HepG2 (cell line): Measurements from ENCODE around the gene LCN2. TPM values are rescaled to one million over a fixed set of nuclear protein-coding genes. Genes with fewer than 3 reads are reported as not detected.

Experiments
- CEBPZ ChIP-seq: IDR thresholded peaks from 2 replicates; pipeline ENCODE4 v1.6.1; 2012; ENCODE audit warnings: low read length, improper control_type of control experiment
- CREBL2 ChIP-seq: sonication (generic); formaldehyde crosslinking; IDR thresholded peaks from 2 replicates; pipeline ENCODE4 v1.8.1; 2023; ENCODE audit warnings: missing genetic modification reagents, mild to moderate bottlenecking, borderline replicate concordance
- CSRNP2 ChIP-seq: sonication (generic); formaldehyde crosslinking; conservative IDR thresholded peaks from 2 replicates; pipeline ENCODE4 v1.8.0; 2022; ENCODE audit warnings: low read depth, missing genetic modification reagents
- HIVEP1 ChIP-seq: sonication (generic); formaldehyde crosslinking; IDR thresholded peaks from 2 replicates; pipeline ENCODE4 v1.4.0; 2020; ENCODE audit warnings: mild to moderate bottlenecking, missing genetic modification reagents
- MTERF4 ChIP-seq: sonication (generic); formaldehyde crosslinking; IDR thresholded peaks from 2 replicates; pipeline ENCODE4 v1.8.0; 2023; ENCODE audit warnings: mild to moderate bottlenecking, missing genetic modification reagents
- NKX3-1 ChIP-seq: sonication (generic); formaldehyde crosslinking; IDR thresholded peaks from 2 replicates; pipeline ENCODE4 v1.5.0; 2020; ENCODE audit warnings: missing genetic modification reagents
- NR2C2 ChIP-seq: sonication (generic); formaldehyde crosslinking; IDR thresholded peaks from 2 replicates; pipeline ENCODE4 v1.4.0; 2020; ENCODE audit warnings: missing genetic modification reagents, mild to moderate bottlenecking, moderate library complexity, borderline replicate concordance
- SAP130 ChIP-seq: IDR thresholded peaks from 2 replicates; pipeline ENCODE4 v1.6.1; 2016; ENCODE audit warnings: low read depth
- SMAD3 ChIP-seq: sonication (generic); formaldehyde crosslinking; IDR thresholded peaks from 2 replicates; pipeline ENCODE4 v1.4.0; 2020; ENCODE audit warnings: missing genetic modification reagents
- SP4 ChIP-seq: sonication (generic); formaldehyde crosslinking; IDR thresholded peaks from 2 replicates; pipeline ENCODE4 v1.8.1; 2023; ENCODE audit warnings: mild to moderate bottlenecking, missing genetic modification reagents
- TARDBP ChIP-seq: sonication (generic); formaldehyde crosslinking; IDR thresholded peaks from 2 replicates; pipeline ENCODE4 v1.8.0; 2022; ENCODE audit warnings: mild to moderate bottlenecking, missing genetic modification reagents
- TEAD2 ChIP-seq: sonication (generic); formaldehyde crosslinking; IDR thresholded peaks from 2 replicates; pipeline ENCODE4 v1.9.0; 2021; ENCODE audit warnings: missing genetic modification reagents
- TFE3 ChIP-seq: IDR thresholded peaks from 2 replicates; pipeline ENCODE4 v1.6.1; 2016
- THAP9 ChIP-seq: sonication (generic); formaldehyde crosslinking; IDR thresholded peaks from 2 replicates; pipeline ENCODE4; 2020; ENCODE audit warnings: missing genetic modification reagents, mild to moderate bottlenecking, borderline replicate concordance
- ZKSCAN8 ChIP-seq: IDR thresholded peaks from 2 replicates; pipeline ENCODE4 v1.6.1; 2016; ENCODE audit warnings: borderline replicate concordance, missing genetic modification reagents, missing compliant biosample characterization
- ZNF263 ChIP-seq: sonication (generic); formaldehyde crosslinking; IDR thresholded peaks from 2 replicates; pipeline ENCODE4 v1.4.0; 2020; ENCODE audit warnings: missing genetic modification reagents
- ZNF451 ChIP-seq: sonication (generic); formaldehyde crosslinking; IDR thresholded peaks from 2 replicates; pipeline ENCODE4 v1.5.0; 2020; ENCODE audit warnings: mild to moderate bottlenecking, missing genetic modification reagents
- ZNF652 ChIP-seq: IDR thresholded peaks from 2 replicates; pipeline ENCODE4 v1.6.1; 2016; ENCODE audit warnings: low read depth, borderline replicate concordance
- ZNF703 ChIP-seq: sonication (generic); formaldehyde crosslinking; IDR thresholded peaks from 2 replicates; pipeline ENCODE4 v1.5.1; 2020; ENCODE audit warnings: missing genetic modification reagents, mild to moderate bottlenecking, moderate library complexity, borderline replicate concordance
- polyA plus RNA-seq, 8 experiments: library from polyadenylated mRNA; depleted of rRNA in 3 of 8; stranded (reverse) in 7 of 8; unstranded in 1 of 8; fragments of >200 nt; fragmentation: Illumina TruSeq in 4 of 8; extraction: Trizol in 4 of 8; gene quantifications; 2 replicates each; pipeline versions ENCODE4 v1.2.1 to v1.2.3, GENCODE V29; 2011 to 2016; ENCODE audit warnings: low read depth in 4 of 8, missing spikeins in 1 of 8, mixed read lengths in 1 of 8; ENCODE audit not compliant: insufficient read depth in 1 of 8
- total RNA-seq, 5 experiments: library from RNA; depleted of rRNA; stranded (reverse); fragments of >200 nt; fragmentation: Illumina TruSeq; extraction: Trizol; gene quantifications; 2 replicates each; pipeline ENCODE4 v1.2.3, GENCODE V29; 2016; ENCODE audit warnings: low read depth in 1 of 5

Gene LCN2
- total and polyA plus RNA-seq, 2 of the 13 experiments (the other 11 are each of a cell fraction or from before 2014, with no cell fraction given) = 0.38 to 1.4 TPM

- TF ChIP-seq THAP9 (CRISPR knock-in tag) (no peak), NR2C2 (no peak; the same call in 1 of the 2 replicates), CSRNP2 (no peak), ZNF652 (no peak), NKX3-1 (CRISPR knock-in tag) (no peak), ZNF263 (CRISPR knock-in tag) (no peak), SP4 (CRISPR knock-in tag) (no peak), ZKSCAN8 (CRISPR knock-in tag) (no peak), CEBPZ (no peak), MTERF4 (CRISPR knock-in tag) (no peak), ZNF451 (CRISPR knock-in tag) (no peak), TFE3 (CRISPR knock-in tag) (0 out of 2 replicates have a peak, but pooled peaks have one; percentile 26), ZNF703 (CRISPR knock-in tag) (no peak), HIVEP1 (CRISPR knock-in tag) (no peak), SAP130 (CRISPR knock-in tag) (0 out of 2 replicates have a peak, but pooled peaks have one; percentile 24), TARDBP (0 out of 2 replicates have a peak, but pooled peaks have one; percentile 37), TEAD2 (CRISPR knock-in tag) (no peak), SMAD3 (CRISPR knock-in tag) (no peak), CREBL2 (no peak)
Observed at GRCh38 chr9:128124873-128125579, 24.2 kb upstream of the LCN2 start (continued).
